Lung (tissue), 12 donors: ENCODE results near the gene CX3CR1. TPM values are rescaled to one million over a fixed set of nuclear protein-coding genes. Genes with fewer than 3 reads are reported as not detected.

Experiments
- ATAC-seq: fragments of 200-7000 bp; cut with Tn5 transposase; one replicate; pipeline ENCODE4 v1.9.1; 2020; ENCODE audit warnings: moderate number of reproducible peaks; ENCODE audit not compliant: insufficient read depth, low FRiP score
- DNase-seq, 3 donors: peaks; one replicate each; pipeline ENCODE4 v3.0.0-alpha.2; 2013 to 2017
- H3K27ac ChIP-seq, 2 donors: one replicate each; pipeline ENCODE4 v1.5.1; 2013; ENCODE audit warnings: mild to moderate bottlenecking in 2 of 2, moderate library complexity in 2 of 2, control low read depth in 1 of 2, inconsistent platforms in 1 of 2, low read depth in 1 of 2, low read length in 1 of 2
- H3K27me3 ChIP-seq, 3 donors: one replicate each; pipeline ENCODE4 v1.5.1; 2013; ENCODE audit warnings: low read length in 2 of 3; ENCODE audit not compliant: control insufficient read depth in 3 of 3, insufficient read depth in 3 of 3
- H3K36me3 ChIP-seq, 4 donors: one replicate each; pipeline ENCODE4 v1.5.1; 2013; ENCODE audit warnings: low read length in 4 of 4, mild to moderate bottlenecking in 1 of 4, moderate library complexity in 1 of 4; ENCODE audit not compliant: control insufficient read depth in 4 of 4, insufficient read depth in 4 of 4
- H3K4me1 ChIP-seq, 5 donors: one replicate each; pipeline ENCODE4 v1.5.1; 2013; ENCODE audit warnings: low read length in 5 of 5, mild to moderate bottlenecking in 2 of 5, moderate library complexity in 1 of 5; ENCODE audit not compliant: control insufficient read depth in 5 of 5, insufficient read depth in 5 of 5
- H3K4me3 ChIP-seq: one replicate; pipeline ENCODE4 v1.5.1; 2013; ENCODE audit warnings: mild to moderate bottlenecking, control low read depth, moderate library complexity
- H3K9ac ChIP-seq, 2 donors: one replicate each; pipeline ENCODE4 v1.5.1; 2013; ENCODE audit warnings: low read length in 2 of 2, control low read depth in 1 of 2; ENCODE audit not compliant: insufficient read depth in 1 of 2
- H3K9me3 ChIP-seq, 4 donors: one replicate each; pipeline ENCODE4 v1.5.1; 2013; ENCODE audit warnings: low read length in 3 of 4, mild to moderate bottlenecking in 1 of 4, moderate library complexity in 1 of 4; ENCODE audit not compliant: control insufficient read depth in 4 of 4, insufficient read depth in 3 of 4
- CTCF ChIP-seq: IDR thresholded peaks from 2 replicates; pipeline ENCODE4 v1.5.1; 2012; ENCODE audit warnings: mild to moderate bottlenecking; ENCODE audit errors: control extremely low read depth, extremely low read depth
- WGBS, 2 donors: extraction: QIAGEN DNeasy Blood & Tissue Kit; methylation state at CpG; one replicate each; pipeline ENCODE4 v1.1.7; 2013; 5-methylcytosine and 5-hydroxymethylcytosine counted together
- polyA plus RNA-seq, 2 donors: library from polyadenylated mRNA; stranded (reverse); fragments of 200-250 nt; gene quantifications; one replicate each; pipeline ENCODE4 v1.2.1, GENCODE V29; 2013
- total RNA-seq, 2 donors: library from RNA; depleted of rRNA in 1 of 2; stranded (reverse); fragments of >200 nt in 1 of 2; gene quantifications; one replicate each; pipeline ENCODE4 v1.2.1, GENCODE V29; 2014 to 2021
- donor health status: control.
- donor health status: control.
- donor health status: Bipolar disorder and iron deficiency.
- donor health status: healthy.
- donor health status: DM: yes; HTN: yes; CAD: no.

Gene CX3CR1
- total and polyA plus RNA-seq, 4 donors: 0.20 to 5.0 (median 3.6) TPM

DNA sequence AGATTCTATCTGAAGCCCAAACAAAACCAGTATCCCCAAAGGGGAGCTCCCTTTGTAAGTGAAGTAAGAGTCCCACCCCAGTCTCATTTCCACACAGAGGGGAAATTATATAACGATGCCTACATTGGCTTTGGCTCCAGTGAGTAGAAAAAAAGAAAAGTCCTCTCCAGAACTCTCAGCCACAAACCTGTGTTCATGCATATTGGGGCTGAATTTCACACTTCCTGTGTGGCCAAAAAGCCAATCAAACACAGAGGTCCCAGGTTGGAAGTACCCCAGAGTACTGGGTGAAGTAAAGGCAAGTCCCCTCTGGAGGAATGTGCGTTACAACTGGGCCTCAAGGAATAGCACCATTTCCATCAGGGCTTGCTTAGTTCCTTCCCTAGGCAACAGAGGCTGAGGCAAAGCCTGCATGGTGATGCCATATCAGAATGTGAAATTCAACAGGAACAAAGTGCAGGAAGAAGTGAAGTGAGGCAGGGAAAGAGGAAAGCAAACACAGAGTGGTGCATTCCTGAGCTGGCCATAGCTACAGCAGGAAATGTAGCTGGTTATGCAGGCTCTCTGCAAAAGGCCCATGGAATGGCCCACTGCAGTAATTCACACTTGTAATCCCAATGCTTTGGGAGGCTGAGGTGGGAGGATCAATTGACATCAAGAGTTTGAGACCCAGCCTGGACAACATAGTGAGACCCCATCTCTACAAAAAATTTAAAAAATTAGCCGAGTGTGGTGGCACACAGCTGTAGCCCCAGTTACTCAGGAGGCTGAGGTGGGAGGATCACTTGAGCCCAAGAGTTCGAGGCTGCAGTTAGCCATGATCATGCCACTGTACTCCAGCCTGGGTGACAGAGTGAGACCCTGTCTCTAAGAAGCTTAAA lies 16.6 kb upstream of the CX3CR1 start:
- no peak for ATAC-seq
- WGBS, 2 donors: 80 to 88% methylated on average over 4 of the region's 4 CpGs
- H3K36me3 ChIP-seq: no peaks in the 10 kb centered on the region
- H3K4me1 ChIP-seq: no peaks in the 10 kb centered on the region
- peaks cover 0 to 9% (median 5%) of the 10 kb centered on the region in 4 donors for H3K9me3 ChIP-seq
- no peak overlapping the region for H3K27ac ChIP-seq
- peak in 1 of 3 donors; percentile 12 for DNase-seq
- no peaks in the 10 kb centered on the region for H3K27me3 ChIP-seq
- H3K4me3 ChIP-seq: no peak overlapping the region
- no peak for TF ChIP-seq CTCF
- H3K9ac ChIP-seq: no peak overlapping the region

DNA sequence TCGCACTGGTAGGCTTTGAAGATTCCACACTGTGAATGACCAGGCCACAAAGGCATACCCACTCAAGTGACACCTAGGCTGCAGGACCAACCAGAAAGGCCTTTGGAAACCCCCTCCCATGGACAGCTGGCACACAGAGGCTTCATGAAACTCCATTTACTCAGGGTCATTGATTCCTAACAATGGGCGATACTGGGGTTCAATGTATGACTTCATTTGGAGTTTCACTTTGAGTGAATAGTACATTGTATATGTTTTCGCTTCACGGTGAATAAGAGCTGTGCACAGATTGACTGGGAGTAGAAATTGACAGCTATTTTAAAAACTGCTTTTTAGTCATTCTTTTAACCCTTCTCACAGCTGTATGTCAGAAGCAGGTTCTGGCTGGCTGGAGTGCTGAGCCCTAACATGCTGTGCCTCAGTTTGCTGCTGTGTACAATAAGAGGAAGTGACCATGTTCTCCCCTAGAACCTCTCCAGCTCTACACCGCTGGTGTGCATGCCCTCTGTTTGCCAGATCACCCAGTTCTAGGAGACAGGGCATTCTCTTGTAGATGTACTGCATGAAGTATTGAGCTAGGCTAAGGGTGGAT lies 15.4 kb upstream of the CX3CR1 start:
- H3K27me3 ChIP-seq: no peaks in the 10 kb centered on the region
- no peak overlapping the region for H3K4me3 ChIP-seq
- WGBS, 2 donors: 79 to 88% methylated on average over 5 of the region's 5 CpGs
- TF ChIP-seq CTCF: no peak
- DNase-seq (no peak), ATAC-seq (no peak)
- no peaks in the 10 kb centered on the region for H3K4me1 ChIP-seq
- no peak overlapping the region for H3K9ac ChIP-seq
- H3K9me3 ChIP-seq: peaks cover 0 to 9% (median 2%) of the 10 kb centered on the region in 4 donors
- no peaks in the 10 kb centered on the region for H3K36me3 ChIP-seq
- no peak overlapping the region for H3K27ac ChIP-seq

DNA sequence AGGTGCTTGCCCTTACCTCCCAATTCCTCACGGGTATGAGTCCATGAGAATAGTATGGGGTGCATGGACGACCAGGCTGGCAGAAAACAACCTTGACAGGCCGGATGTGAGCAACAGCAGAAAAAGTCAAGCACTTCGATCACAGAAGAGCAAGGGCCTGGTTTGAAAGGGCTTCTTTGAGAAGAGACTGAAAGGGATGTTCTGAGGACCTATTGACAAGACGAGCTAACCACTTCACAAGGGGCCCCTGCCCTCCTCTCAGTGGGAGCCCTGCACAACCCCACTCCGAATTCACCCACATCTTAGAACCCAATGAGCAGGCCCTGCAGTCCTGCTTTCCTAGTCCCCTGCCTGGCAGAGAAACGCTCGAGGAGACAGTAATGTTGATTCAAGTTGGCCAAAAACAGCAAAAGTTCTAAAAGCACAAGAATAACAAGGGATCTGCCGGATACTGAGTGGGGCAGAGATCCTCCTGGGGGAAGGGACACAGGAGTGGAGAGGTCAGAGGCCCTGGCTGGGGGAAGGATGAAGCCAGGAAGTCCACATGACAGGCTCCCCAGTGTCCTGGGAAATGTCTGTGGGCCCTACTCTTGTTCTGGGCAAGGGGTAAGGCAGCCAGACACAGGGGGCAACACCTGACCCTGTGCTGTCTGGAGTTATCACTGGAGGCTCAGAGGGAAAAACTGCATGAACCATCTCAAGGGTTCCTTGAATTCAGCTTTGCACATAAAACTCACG lies 14.8 kb upstream of the CX3CR1 start:
- Histone ChIP-seq H3K9ac (no peak overlapping the region), H3K27me3 (no peaks in the 10 kb centered on the region), H3K4me1 (peaks cover 0 to 2% (median 0%) of the 10 kb centered on the region in 5 donors), H3K36me3 (no peaks in the 10 kb centered on the region), H3K4me3 (no peak overlapping the region), H3K27ac (no peak overlapping the region), H3K9me3 (peaks cover 0 to 9% (median 0%) of the 10 kb centered on the region in 4 donors)
- no peak for TF ChIP-seq CTCF
- ATAC-seq (no peak), DNase-seq (no peak)
- WGBS, 2 donors: 76 to 85% methylated on average over 10 of the region's 10 CpGs
